HCT116 (cell line): ENCODE measurements around the gene RCN2. TPM values are rescaled to one million over a fixed set of nuclear protein-coding genes. Genes with fewer than 3 reads are reported as not detected.

ENCODE experiments used
- ATAC-seq: fragments of 200-7000 bp; cut with Tn5 transposase; 2 replicates; pipeline ENCODE4 v1.9.1; 2020; ENCODE audit warnings: mild to moderate bottlenecking, moderate library complexity
- BruUV-seq: library from RNA; stranded (reverse); fragments of 400-500 nt; replicated peaks from 2 replicates; lab custom pipeline; 2021; lab: Mats Ljungman, UMichigan
- CTCF ChIA-PET: fragments of 300-600 bp; sonication (Branson Sonifier 250); formaldehyde crosslinking; loops from one replicate; lab custom pipeline; 2021; ENCODE audit warnings: antibody characterized with exemption; lab: Charles Lee
- POLR2A ChIA-PET: fragments of 300-600, 350-600 bp; sonication (Branson Sonifier 250); formaldehyde crosslinking; loops from one replicate; lab custom pipeline; 2021; ENCODE audit warnings: antibody characterized with exemption; lab: Charles Lee
- RAD21 ChIA-PET, 2 experiments: fragments of 300-600 bp; sonication (Branson Sonifier 250); formaldehyde crosslinking; loops; one replicate each; lab custom pipeline; 2023; ENCODE audit warnings: low total read pairs in 2 of 2; ENCODE audit not compliant: uncharacterized antibody in 2 of 2, unreplicated experiment in 2 of 2, low non-redundant PET in 1 of 2; lab: Charles Lee
- DNase-seq: peaks from one replicate; pipeline ENCODE4 v3.0.0-alpha.2; 2010; ENCODE audit warnings: low read depth, low spot score
- H2AFZ ChIP-seq: fragments of 200-600 bp; shearing (Covaris generic), sonication (generic); 2 replicates; pipeline ENCODE4 v1.6.1; 2017; ENCODE audit warnings: low read depth, mixed run types, mixed read lengths, antibody characterized with exemption, low read length; ENCODE audit not compliant: poor library complexity, severe bottlenecking
- H3K27ac ChIP-seq: 2 replicates; pipeline ENCODE4 v1.5.1; 2012; ENCODE audit warnings: low read depth, low read length
- H3K27me3 ChIP-seq: fragments of 200-600 bp; sonication (generic); 2 replicates; pipeline ENCODE4 v1.6.1; 2016; ENCODE audit warnings: mixed run types, low read length, mixed read lengths; ENCODE audit not compliant: insufficient read depth
- H3K36me3 ChIP-seq, 2 experiments: fragments of 200-500 bp in 1 of 2; fragments of 200-600 bp in 1 of 2; sonication (Bioruptor generic) in 1 of 2; sonication (generic) in 1 of 2; 2 replicates each; pipeline versions ENCODE4 v1.5.1 to v1.6.1; 2014 to 2016; ENCODE audit warnings: low read length in 2 of 2, inconsistent platforms in 1 of 2, mixed read lengths in 1 of 2, mixed run types in 1 of 2; ENCODE audit not compliant: insufficient read depth in 2 of 2, control insufficient read depth in 1 of 2
- H3K4me1 ChIP-seq, 2 experiments: fragments of 200-600 bp in 1 of 2; sonication (generic) in 1 of 2; 2 replicates each; pipeline versions ENCODE4 v1.5.1 to v1.6.1; 2012 to 2017; ENCODE audit warnings: low read length in 2 of 2, inconsistent platforms in 1 of 2, mild to moderate bottlenecking in 1 of 2, mixed read lengths in 1 of 2, mixed run types in 1 of 2, moderate library complexity in 1 of 2; ENCODE audit not compliant: insufficient read depth in 2 of 2, control insufficient read depth in 1 of 2
- H3K4me2 ChIP-seq: fragments of 200-600 bp; sonication (generic); 2 replicates; pipeline ENCODE4 v1.6.1; 2017; ENCODE audit warnings: mixed run types, low read length, mixed read lengths
- H3K4me3 ChIP-seq, 2 experiments: fragments of 200-600 bp in 1 of 2; sonication (generic) in 1 of 2; replicated peaks in 1 of 2; 2 replicates each; pipeline ENCODE4 v1.5.1; 2011 to 2016; ENCODE audit warnings: low read length in 2 of 2, control low read depth in 1 of 2, low read depth in 1 of 2, mild to moderate bottlenecking in 1 of 2, mixed read lengths in 1 of 2, mixed run types in 1 of 2
- H3K79me2 ChIP-seq: fragments of 200-600 bp; sonication (generic); 2 replicates; pipeline ENCODE4 v1.6.1; 2017; ENCODE audit warnings: mild to moderate bottlenecking, mixed run types, low read length, moderate library complexity, mixed read lengths; ENCODE audit not compliant: insufficient read depth
- H3K9ac ChIP-seq: fragments of 200-600 bp; sonication (generic); 2 replicates; pipeline ENCODE4 v1.6.1; 2016; ENCODE audit warnings: low read length, mixed read lengths
- H3K9me2 ChIP-seq: fragments of 200-600 bp; sonication (generic), shearing (Covaris generic); 2 replicates; pipeline ENCODE4 v1.6.1; 2017; ENCODE audit warnings: mixed run types, mild to moderate bottlenecking, moderate library complexity; ENCODE audit not compliant: insufficient read depth
- H3K9me3 ChIP-seq, 2 experiments: fragments of 200-500 bp in 1 of 2; fragments of 200-600 bp in 1 of 2; sonication (Bioruptor generic) in 1 of 2; sonication (generic) in 1 of 2; 2 replicates each; pipeline ENCODE4 v1.6.1; 2014 to 2017; ENCODE audit warnings: low read length in 2 of 2, mixed read lengths in 2 of 2, inconsistent platforms in 1 of 2, low read depth in 1 of 2, mild to moderate bottlenecking in 1 of 2, mixed run types in 1 of 2, moderate library complexity in 1 of 2; ENCODE audit not compliant: control insufficient read depth in 1 of 2, insufficient read depth in 1 of 2
- H4K20me1 ChIP-seq: fragments of 200-600 bp; sonication (generic), shearing (Covaris generic); 2 replicates; pipeline ENCODE4 v1.6.1; 2017; ENCODE audit warnings: mixed run types, mild to moderate bottlenecking, moderate library complexity; ENCODE audit not compliant: insufficient read depth
- ATF3 ChIP-seq: IDR thresholded peaks from 2 replicates; pipeline ENCODE4 v1.6.1; 2012
- CEBPB ChIP-seq: IDR thresholded peaks from 2 replicates; pipeline ENCODE4 v1.6.1; 2012; ENCODE audit warnings: low read depth
- CTCF ChIP-seq, 3 experiments: fragments of 200-600 bp in 1 of 3; sonication (generic) in 1 of 3; IDR thresholded peaks in 2 of 3; conservative IDR thresholded peaks in 1 of 3; 2 replicates each; pipeline ENCODE4 v1.5.1; 2012 to 2017; ENCODE audit warnings: low read depth in 2 of 3, low read length in 2 of 3, antibody characterized with exemption in 1 of 3, borderline replicate concordance in 1 of 3, control low read depth in 1 of 3, mild to moderate bottlenecking in 1 of 3, mixed read lengths in 1 of 3, mixed run types in 1 of 3, moderate library complexity in 1 of 3; ENCODE audit not compliant: insufficient read depth in 1 of 3
- EGR1 ChIP-seq: IDR thresholded peaks from 2 replicates; pipeline ENCODE4 v1.6.1; 2012; ENCODE audit warnings: low read depth
- ELF1 ChIP-seq: IDR thresholded peaks from 2 replicates; pipeline ENCODE4 v1.6.1; 2012; ENCODE audit warnings: low read depth, borderline replicate concordance
- EZH2phosphoT487 ChIP-seq: fragments of 200-600 bp; IDR thresholded peaks from 2 replicates; pipeline ENCODE4 v1.6.1; 2018; ENCODE audit warnings: antibody characterized with exemption, borderline replicate concordance
- SIN3A ChIP-seq: IDR thresholded peaks from 2 replicates; pipeline ENCODE4 v1.6.1; 2012; ENCODE audit warnings: low read depth
- SP1 ChIP-seq: IDR thresholded peaks from 2 replicates; pipeline ENCODE4 v1.6.1; 2012; ENCODE audit warnings: low read depth
- ZBTB33 ChIP-seq: IDR thresholded peaks from 2 replicates; pipeline ENCODE4 v1.6.1; 2011; ENCODE audit warnings: mild to moderate bottlenecking, low read length, moderate library complexity; ENCODE audit not compliant: insufficient replicate concordance; ENCODE audit errors: extremely low read depth
- intact Hi-C: fragments of 100-400 bp; cut with micrococcal nuclease; formaldehyde crosslinking; loops from 2 replicates; pipeline ENCODE4 v1.10.0; 2022
- total RNA-seq: library from RNA; stranded (reverse); gene quantifications from one replicate; pipeline ENCODE4 v1.2.1, GENCODE V29; 2021; ENCODE audit not compliant: unreplicated experiment

The RCN2 gene
- total RNA-seq, 1 experiment from 2014 or later: 71.5 TPM

- no peak for TF ChIP-seq ZBTB33
- TF ChIP-seq, all 23 proteins: peak for 0
Observed at GRCh38 chr15:76993114-76993725, 61.7 kb downstream of the RCN2 start (continued).

GRCh38 chr15:76994001-76994400, 62.5 kb downstream of the RCN2 start:
- no peak for ATAC-seq
- TF ChIP-seq CEBPB: no peak
- RAD21 ChIA-PET: no interaction called here
- POLR2A ChIA-PET: no interaction called here
- CTCF ChIA-PET: no interaction called here
- Histone ChIP-seq H3K9ac (no peak overlapping the region), H3K27me3 (no peaks in the 10 kb centered on the region), H4K20me1 (no peaks in the 10 kb centered on the region), H3K9me2 (no peaks in the 10 kb centered on the region), H3K9me3 (no peaks in the 10 kb centered on the region), H3K4me1 (no peaks in the 10 kb centered on the region), H3K4me2 (no peak overlapping the region), H3K79me2 (no peaks in the 10 kb centered on the region), H3K4me3 (no peak overlapping the region), H2AFZ (no peak overlapping the region), H3K36me3 (no peaks in the 10 kb centered on the region), H3K27ac (no peak overlapping the region)
- intact Hi-C loops: no loop called here
- DNase-seq: no peak
- no TSS peak for BruUV-seq

- H3K27ac ChIP-seq: no peak overlapping the region
- no peaks in the 10 kb centered on the region for H3K4me1 ChIP-seq
- H3K9ac ChIP-seq: no peak overlapping the region
- ChIA-PET CTCF (no interaction called here), POLR2A (interaction anchor here (1.0 kb wide), 1 partner anchor 9 kb away, joined by 4 read pairs; no protein-coding TSS in a partner anchor), RAD21 (no interaction called here)
- DNase-seq (no peak), ATAC-seq (no peak)
- no peaks in the 10 kb centered on the region for H3K27me3 ChIP-seq
- no peak overlapping the region for H2AFZ ChIP-seq
- intact Hi-C loops: no loop called here
- no peaks in the 10 kb centered on the region for H3K36me3 ChIP-seq
- H3K4me3 ChIP-seq: no peak overlapping the region
- no peaks in the 10 kb centered on the region for H3K9me2 ChIP-seq
- BruUV-seq: no TSS peak
- no peak overlapping the region for H3K4me2 ChIP-seq
- no peaks in the 10 kb centered on the region for H4K20me1 ChIP-seq
- no peaks in the 10 kb centered on the region for H3K79me2 ChIP-seq
- H3K9me3 ChIP-seq: no peaks in the 10 kb centered on the region
- TF ChIP-seq SP1 (no peak), SIN3A (no peak), ELF1 (no peak), EGR1 (no peak), CEBPB (no peak), CTCF (IDR thresholded peaks at IDR 0.05 in 2 of 3, conservative IDR thresholded peaks at IDR 0.05 in 1 of 3; ENCODE audit: borderline replicate concordance in 1 of 3, insufficient read depth in 1 of 3, low read depth in 2 of 3, low read length in 2 of 3) (no peak), EZH2phosphoT487 (no peak), ATF3 (no peak)
Observed at GRCh38 chr15:76994496-76994895, 62.9 kb downstream of the RCN2 start.
